ENCODE measurements around the gene CREB3L1.

Gene CREB3L1

DNA sequence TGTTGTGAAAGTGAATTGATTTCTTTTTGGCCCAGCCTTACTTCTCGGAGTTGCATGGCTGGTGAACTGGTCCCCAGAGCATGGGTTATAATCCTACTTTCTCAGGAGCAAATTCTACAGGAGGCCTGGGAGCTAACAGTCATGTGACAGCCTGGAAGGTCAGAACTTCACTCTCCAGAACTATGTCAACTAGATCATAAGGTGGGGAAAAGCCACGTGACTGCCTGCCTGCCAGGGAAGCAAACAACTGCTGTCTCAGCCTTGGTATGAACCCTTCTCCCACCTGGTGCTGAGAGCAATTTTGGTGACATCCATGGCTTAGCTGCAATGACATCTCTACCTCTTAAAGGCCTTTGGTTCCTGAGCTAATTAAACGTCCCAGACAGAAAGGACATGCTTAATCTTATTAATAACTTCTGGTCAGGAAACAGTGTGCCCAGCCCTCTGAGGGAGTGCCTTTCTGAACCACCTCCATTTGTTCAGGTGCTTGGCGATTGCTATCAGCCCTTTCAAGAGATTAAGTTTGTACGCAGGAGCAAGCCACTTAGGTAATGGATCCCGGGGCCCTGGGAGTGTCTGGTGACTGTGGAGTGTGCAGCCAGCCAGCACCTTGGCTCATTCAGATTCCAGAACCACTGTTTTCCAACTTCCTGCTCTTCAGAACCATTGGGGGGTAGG, 1.4 kb upstream of the CREB3L1 start:
- DNase-seq = no peak

DNA sequence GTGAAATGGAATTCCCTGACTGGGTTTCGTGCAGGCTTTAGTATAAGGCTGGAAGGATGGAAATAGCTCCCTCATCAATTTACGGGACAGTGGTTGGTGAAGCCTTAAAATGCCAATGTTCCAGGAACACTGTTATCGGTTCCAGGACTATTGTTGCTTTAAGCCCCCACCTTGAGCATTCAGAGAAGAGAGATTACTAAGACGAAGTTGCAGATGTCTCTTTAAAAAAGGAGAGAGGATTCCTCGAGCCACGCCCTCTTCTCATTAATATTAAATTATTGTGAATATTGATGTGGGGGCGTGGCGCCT, 195 bp upstream of the CREB3L1 start:
- DNase-seq = no peak

DNA sequence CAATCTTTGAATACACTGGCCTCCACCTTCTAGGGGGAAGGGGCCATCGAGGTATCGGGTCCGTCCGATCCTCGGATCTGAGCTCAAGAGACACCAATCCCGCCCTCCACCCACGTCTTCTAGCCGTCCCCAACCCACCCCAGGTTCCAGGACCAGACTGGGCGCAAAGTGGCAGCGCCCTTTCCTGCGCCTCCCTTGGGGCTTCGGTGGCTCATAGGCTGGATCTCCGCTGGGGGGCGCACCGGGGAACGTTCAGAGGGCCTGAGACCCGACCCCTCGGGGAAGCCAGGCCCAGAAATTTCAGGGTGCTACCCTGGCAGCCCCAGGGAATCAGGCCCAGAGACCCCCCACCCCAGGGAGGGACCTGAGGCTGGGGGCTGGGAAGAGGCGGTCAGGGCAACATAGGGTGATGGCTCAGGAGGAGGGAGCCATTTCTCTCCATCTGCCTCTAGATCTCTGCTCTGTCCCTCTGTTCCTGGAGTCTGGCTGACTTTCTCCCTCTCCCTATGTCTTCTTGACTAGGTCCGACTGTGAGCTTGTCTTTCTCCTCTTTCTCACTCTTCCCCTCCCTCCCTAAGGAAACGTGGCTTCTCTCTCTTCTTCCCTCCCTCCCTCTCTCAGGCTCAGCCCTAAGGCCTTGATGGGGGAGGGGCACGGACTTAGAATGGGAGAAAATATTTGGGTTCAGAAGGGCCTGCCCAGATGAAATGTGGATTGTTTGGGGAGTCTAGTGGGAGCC, 1.1 kb downstream of the CREB3L1 start:
- DNase-seq = no peak

DNA sequence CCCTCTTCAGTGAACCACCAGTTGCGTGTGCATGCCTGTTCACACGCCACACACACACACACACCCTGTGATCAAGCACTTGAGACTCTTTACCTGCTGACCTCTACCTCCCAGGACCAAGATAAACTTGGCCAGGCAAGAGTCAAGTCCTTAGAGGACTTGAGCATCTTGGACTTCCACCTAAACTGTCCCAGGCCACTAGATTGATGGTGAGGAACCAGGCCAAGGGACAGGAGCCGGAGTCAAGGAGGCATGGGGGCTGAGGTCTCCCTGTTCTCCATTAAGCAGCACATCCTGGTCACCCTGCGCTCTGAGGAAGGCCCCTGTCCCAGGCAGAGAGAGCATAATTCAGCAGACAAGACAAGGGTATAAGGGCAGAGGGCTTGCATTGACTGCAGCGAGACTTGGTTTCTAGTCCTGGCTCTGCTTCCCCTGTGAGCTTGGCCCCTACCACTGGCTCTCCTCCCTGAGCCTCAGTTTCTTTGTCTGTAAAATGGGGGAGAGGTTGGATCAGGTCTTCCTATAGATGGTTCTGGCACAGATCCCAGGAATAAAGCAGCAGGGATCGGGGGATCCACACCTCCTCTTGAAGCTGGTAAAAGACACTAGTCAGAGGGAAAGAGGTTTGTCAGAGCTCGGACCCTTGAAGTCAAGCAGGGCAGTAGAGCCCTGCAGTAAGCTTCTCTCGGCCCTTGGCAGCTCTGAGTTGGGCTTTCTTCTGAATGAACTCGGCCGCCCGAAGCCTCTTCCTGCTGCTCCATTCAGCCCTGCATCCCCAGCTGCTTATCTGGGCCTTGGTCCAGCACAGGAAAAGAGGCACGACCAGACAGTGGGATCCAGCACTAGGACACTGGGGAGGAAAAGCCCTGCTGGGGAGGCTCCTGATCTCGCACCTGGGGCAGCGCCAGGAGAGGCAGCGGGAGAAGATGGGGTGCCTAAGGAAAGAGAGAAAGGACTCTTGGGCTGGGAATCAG, 2.0 kb downstream of the CREB3L1 start:
- no peak for DNase-seq

DNA sequence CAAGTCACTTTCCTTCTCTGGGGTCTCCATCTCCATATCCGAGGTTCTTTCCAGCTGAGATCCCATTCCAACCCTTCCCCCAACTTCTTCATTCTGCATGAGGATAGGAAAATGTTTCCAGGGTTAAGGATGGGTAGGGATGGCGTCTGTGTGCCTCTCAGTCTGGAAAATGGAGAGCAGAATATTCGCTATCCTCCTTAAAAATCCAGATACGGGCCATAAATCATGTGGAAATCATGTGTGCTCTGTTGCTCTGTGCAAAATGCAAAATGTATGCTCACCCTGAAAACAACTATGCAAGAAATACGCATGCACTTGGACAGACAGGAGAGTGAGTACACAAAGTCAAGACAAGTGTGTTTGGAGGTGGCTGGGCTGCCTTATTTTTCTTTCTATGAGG, 3.2 kb downstream of the CREB3L1 start:
- no peak for DNase-seq

DNA sequence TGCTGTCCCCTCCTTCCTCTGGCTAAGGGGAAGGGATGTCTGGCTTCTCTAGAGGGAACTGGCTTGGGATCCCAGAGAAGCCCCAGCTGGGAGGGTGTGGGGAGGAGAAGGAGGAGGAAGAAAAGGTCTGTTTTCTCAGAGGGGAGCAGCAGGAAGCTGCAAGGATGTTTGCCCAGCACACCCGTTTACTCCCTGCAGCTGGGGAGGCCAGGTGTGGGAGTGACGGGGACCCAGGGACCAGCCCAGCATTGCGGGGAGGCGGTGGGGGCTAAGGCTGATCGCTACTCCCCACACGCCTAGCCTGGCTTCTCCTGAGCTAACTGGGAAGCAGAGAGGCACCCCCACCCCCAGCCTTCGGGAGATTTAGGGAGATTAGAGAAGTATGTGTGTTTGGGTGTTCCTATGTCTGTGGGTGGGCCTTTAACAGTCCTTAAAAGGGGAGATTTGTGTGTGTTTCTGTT, 3.9 kb downstream of the CREB3L1 start:
- DNase-seq = no peak

DNA sequence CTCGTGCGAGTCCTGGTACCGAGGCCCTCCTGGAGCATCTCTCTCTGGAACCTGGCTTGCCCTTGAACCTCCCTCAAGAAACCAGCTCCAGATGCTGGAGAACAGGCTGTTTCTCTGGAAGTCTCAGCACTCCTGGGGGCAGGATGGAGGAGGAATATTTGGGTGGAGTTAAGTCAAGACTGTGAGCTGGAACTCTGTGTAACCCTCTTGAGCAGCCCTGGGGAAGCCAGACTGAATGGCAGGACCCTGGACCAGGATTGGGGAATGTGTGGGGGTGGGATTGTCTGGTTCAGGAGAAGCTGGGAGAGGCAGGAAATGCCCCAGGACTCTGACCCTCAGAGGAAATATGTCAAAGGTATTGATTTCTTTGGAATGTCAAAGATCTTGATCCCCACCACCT, 7.7 kb downstream of the CREB3L1 start:
- no peak for DNase-seq

DNA sequence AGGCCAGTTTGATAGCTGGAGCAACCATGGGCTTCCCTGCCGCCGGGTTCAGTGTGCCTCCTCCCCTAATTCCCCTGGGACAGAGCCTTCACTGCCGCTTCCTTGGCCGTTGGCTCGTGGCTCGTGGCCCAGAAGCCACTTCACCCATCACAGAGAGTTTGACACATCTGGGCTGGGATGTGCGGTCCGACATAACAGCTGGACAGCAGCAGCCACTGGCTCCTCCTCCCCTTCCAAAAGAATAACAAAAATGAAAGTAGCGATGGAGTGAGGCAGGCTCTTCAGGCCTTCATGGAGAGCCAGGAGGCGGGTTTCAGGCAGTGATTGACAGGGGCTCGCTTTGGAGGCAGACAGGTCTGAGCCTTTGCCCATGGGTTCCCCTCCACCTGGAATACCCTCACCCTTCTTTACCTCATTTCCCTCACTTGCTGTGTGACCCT, 8.2 kb downstream of the CREB3L1 start:
- DNase-seq = no peak

DNA sequence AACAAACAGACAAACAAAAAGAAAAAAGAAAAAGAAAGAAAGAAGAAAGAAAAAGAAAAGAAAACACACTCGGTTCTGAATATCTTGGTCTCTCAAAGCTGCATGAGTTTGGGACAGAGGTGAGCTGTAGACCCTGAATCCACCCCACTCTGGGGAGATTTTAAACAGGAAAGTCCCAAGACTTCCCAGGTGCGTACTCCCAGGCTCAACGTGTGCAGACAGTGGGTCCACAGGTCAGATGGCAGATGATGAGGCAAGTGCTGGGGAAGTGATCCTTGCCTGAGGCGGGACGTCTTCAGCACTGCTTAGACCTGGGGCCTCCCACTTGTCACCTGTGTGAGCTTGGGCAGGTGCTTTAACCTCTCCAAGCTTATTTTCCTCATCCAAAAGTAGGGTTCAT, 9.3 kb downstream of the CREB3L1 start:
- no peak for DNase-seq

DNA sequence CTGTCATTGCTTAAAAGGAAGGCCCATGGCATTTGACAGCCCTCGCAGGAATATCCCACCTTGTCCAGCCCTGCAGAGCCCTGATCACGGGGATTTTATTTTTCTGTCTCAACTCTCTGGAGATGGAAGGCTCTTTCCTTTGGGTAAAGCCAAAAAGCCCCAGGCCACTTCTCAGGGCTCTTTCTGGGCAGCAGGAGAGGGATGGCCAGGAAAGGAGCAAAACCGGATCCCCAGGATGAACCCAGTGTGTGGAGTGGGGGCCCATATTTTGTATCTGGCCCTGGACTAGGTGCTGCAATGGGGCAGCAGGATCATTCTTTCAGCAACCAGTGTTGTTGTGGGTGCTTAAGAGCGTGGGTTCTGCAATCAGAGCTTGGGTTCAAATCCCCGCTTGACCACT, 11.0 kb downstream of the CREB3L1 start:
- no peak for DNase-seq

DNA sequence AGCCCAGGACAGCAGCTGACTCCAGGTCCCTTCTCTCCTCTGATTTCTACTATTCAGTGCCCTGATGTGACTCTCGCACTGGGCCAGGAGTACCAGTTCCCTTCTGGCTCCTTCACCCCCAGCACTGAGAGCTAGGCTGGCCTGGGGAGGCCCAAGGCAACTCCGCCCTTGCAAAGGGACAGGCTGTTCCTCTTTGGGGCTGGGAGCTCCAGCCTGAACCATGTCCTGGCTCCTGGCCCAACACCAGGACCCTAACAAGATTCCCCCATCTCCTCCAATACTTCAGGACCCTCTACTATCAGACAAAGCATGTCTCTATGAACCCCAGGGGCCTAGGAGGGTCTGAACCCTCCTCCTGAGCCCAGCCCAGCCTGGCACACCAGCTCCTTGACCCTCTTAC, 12.5 kb downstream of the CREB3L1 start:
- no peak for DNase-seq

DNA sequence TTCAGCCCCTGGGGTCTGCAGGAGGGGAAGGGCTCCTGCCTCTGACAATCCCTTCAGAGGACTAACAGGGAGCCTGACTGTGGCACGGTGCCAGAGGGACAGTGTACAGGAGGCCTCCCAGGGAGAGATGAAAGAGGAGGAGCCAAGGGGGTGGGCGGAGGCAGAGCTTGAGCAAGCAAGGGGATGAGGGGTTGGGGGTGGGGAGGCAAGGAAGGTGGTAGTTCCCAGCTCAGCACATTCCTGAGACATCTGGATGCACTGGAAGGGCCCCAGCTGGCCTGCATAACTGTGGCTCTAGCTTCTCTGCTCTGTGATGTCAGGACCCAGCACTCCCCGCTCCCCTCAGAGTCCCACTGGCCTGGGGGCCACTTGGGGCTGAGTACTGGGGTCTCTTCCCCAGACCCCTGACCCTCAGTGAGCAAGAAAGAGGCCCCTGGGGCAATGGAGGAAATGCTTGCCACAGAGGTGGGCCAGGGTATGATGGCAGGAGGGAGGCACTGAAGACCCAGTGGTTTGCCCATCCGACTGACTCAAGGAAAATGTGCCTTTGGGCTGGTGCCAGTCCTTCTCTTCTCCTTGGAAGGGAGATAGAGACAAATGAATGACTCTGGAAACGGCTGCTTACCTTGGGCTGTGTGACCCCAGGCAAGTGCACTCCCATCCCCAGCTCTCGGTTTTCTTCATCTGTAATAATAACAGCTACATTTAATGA, 13.3 kb downstream of the CREB3L1 start:
- no peak for DNase-seq

DNA sequence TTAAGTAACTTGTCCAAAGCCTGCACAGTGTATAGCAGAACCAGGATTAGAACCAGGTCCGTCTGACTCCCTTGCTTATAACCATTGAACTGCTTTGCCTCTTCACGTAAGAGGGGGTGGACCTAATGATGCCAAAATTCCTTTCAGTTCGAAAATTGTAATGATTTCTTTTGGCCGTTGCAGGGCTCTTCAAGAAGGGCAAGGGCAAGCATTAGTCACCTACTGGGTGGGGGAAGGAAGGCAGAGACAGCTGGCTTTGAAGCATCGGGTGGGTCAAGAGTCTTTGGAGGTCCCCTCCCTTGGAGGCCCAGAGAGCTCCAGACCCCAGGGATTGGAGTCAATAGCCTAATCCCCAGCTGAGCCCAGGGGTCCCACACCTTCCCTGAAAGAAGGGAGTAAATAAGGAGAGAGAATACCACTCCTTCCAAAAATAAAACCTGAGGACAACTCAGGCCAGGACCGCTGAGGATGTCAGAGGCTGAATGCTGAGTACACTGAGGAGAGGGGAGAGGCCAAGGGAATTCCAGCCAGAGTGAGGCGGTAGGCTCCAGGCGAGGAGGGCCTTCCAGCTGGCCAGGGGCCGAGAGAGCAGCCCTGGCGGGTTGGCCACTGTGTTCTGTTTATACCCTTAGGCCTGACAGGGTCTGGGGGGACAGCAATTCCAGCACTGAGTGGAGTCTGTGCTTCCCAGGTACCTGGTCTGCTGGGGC, 14.1 kb downstream of the CREB3L1 start:
- no peak for DNase-seq

DNA sequence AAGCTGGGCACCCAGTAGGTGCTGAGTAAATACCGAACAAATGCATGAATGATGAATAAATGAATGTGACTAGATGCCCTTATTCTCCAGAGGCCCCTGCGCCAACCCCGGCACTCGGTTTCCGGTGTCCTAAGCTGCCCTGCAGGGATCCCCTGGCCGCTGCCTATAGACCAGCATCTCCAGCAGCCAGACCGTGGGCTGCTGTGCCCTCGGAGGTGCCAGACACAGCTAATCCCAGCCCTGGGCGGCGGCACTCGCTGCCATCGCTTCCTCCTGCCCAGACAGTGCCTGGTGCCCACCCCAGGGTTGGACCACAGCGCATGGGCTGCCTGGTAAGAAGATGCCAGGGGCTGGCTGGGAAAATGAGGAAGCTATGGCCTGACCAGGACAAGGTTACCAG, 15.6 kb downstream of the CREB3L1 start:
- no peak for DNase-seq

DNA sequence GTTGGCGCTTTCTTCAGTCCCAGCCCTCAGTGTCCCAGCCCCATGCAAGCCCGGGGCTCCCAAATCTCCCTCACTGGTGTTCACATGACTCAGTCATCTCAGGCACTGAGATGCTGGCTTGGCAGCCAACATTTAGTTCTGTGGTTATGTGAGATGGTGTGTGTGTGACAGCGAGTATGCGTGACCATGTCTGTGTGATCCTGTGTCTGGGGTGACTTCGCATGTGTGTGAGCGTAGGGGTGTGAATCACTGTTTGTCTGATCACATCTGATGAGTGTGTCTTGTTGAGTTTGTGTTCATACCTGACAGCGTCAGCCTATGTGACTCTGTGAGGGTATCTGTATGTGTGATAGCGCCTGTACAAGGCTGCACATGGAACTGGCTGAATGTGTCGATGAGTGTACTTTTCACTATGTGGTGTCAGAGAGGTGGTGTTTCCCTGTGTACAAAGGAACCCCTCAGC, 16.2 kb downstream of the CREB3L1 start:
- DNase-seq = no peak

DNA sequence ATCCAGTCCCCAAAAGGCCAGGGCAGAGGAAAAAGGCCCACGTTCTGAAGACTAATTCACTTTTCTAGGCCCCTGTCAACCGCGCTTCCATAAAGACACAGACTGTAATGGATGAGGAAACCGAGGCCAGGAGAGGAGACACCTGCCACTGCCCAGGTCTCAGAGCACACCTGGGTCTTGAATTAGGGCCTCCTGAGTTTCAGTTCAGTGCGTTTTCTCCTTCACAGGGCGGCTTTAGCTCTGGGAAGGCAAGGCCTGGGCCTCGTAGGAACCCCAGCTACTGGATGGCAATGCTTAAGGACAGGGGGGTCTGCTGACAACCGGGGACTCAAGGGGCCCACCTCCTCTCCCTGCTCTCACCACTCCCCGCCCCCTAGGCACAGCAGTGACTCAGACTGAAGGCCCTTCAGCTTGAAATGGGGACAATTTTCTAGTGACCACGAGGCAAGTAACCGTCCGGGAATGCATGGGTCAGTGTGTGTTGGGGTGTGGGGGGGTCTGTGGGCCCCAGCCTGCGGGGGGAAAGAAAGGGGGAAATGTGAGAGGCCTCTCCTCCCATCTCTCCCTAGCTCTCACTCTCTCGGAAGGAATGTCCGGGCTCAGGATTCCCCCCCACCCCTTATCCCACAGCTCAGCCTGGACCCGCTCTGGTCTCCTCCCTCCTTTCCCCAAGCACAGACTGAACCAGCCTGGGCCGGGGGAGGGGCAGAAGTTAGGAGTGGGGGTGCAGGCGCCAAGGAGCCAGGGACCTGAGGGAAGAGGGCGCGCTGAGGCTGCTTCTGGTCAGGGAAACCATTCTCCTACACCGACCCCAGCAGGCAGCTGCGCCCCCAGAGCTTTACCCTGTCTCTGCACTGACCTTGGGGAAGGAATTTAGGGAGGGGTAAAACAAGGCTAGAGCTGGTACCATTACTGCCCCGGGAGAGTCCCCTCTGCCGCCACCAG, 17.2 kb downstream of the CREB3L1 start:
- DNase-seq = no peak

DNA sequence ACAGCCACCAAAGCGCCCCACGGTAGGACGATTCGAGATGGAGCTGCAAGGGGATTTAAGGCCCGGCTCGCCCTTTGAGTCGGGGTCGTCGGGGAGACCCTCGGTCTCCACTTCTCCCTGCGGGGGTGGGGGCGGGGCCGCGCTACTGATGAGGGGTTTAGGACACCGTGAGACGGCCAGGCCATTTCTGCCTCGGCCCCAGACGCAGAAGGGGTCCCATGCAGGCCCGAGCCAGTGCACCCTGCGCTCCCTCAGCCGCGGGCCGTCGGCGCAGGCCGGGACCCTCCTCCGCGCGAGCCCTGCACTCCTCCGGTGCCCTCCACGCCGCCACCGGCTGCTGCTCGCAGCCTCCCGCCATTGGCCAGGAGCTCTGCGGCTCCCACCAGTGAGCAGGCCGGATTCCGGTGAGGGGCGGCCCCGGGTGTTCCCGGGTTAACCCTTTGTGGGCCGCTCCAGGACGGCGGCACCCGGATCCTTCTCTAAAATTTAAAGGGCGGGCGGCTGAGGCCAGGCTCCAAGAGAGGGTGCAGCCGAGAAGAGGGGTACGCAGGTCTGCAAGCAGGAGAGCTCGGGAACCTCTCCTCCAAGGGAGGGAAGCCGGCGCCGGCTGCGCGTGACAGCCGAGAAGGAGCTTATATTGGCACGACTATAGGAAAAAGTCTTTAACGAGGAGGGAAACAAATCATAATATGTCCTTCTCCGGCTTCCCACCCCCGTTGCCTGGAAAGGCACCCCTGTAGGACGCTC, 18.0 kb downstream of the CREB3L1 start:
- DNase-seq = peak; percentile 69

DNA sequence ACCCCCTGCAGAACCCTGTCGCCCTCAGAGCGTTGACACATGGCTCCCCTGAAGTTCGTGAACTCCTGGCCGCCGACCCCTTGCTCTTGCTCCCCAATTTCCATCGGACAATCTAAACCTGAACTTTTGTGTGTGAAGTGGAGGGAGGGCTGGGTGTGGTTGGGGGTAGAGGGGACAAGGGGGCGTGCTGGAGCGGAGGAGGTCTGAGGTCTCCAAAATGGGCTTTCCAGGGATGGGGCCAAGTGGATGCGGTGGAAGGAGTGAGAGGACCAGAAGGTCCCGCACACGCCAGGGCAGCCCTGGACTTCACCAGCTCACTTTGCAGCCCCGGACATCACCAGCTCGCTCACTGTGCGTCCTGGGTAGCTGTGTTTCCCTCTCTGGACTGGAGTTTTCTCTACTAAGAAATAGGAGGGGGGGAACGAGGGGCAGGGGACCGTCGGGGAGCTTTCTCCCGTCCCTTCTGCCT, 18.6 kb downstream of the CREB3L1 start:
- DNase-seq = no peak

DNA sequence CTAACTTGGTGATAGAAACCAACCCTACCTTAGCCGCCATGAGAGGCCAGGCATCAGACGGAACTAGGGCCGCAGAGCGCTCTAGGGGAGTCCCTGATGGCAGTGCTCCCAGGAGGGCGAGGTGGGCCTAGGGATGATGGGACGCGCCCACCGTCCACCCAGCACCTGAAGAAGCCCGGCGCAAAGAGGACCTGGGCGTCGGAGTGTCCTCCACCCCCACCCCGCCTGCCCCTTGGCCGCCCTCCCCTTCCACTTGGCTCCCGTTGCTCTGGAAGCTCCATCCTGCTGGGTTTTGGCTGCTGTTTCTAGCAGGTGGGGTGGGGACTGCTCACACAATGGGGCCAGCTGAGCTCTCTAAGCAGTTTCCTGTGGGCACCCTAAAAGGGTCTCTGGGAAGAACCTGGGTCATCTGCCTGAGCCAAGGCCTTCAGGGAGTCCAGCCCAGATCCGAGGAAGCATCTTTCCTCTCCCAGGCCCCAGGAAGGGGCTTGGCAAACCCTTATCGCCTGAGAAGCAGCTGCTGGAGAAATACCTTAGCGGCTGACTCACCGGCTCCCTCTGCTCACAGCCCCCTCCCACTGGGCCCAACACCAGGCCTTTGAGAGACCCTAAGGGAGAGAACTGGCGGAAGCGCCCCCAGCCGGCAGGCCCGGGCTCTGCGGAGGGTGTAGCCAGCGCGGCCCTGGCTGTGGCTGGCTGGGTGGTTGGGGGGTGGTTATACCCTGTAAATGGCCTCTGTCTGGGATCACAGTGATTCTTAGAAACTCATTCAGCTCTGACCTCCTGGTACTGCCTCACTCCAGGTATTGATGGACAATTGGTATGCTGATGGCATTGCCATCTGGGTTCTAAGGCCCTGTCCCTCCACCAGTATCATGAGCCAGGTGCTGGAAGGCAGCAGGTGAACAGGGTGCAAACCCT, 19.3 kb downstream of the CREB3L1 start:
- no peak for DNase-seq

All from effector CD4-positive, alpha-beta T cell (primary cell).